Smooth muscle cell (in vitro differentiated cells): ENCODE measurements around the gene DHRSX. TPM values are rescaled to one million over a fixed set of nuclear protein-coding genes. Genes with fewer than 3 reads are reported as not detected.
A peak's percentile ranks its signal among the peaks of the same experiment; 100 is the strongest.

Source experiments
- DNase-seq: peaks from one replicate; lab custom pipeline; 2025; ENCODE audit not compliant: unreplicated experiment; lab: John Stamatoyannopoulos, UW
- H2AFZ ChIP-seq: fragments of 200-600 bp; sonication (generic); 2 replicates; pipeline ENCODE4 v1.6.0; 2016; ENCODE audit warnings: antibody characterized with exemption, low read depth, mild to moderate bottlenecking
- H3F3A ChIP-seq: fragments of 200-600 bp; sonication (generic); 2 replicates; pipeline ENCODE4 v1.6.0; 2017; ENCODE audit warnings: antibody characterized with exemption, low read depth
- H3K27ac ChIP-seq: fragments of 200-600 bp; sonication (generic); 2 replicates; pipeline ENCODE4 v1.5.1; 2016; ENCODE audit warnings: low read depth, mild to moderate bottlenecking
- H3K27me3 ChIP-seq: fragments of 200-600 bp; sonication (generic); 2 replicates; pipeline ENCODE4 v1.6.1; 2016; ENCODE audit warnings: low read depth, mild to moderate bottlenecking
- H3K36me3 ChIP-seq: fragments of 200-600 bp; sonication (generic); 2 replicates; pipeline ENCODE4 v1.5.1; 2016; ENCODE audit warnings: low read depth
- H3K4me1 ChIP-seq: fragments of 200-600 bp; sonication (generic); 2 replicates; pipeline ENCODE4 v1.5.1; 2016; ENCODE audit warnings: low read depth
- H3K4me2 ChIP-seq: fragments of 200-600 bp; sonication (generic); 2 replicates; pipeline ENCODE4 v1.6.0; 2016; ENCODE audit warnings: mild to moderate bottlenecking
- H3K4me3 ChIP-seq: fragments of 200-600 bp; sonication (generic); 2 replicates; pipeline ENCODE4 v1.5.1; 2016; ENCODE audit warnings: mild to moderate bottlenecking
- H3K79me2 ChIP-seq: fragments of 200-600 bp; sonication (generic); 2 replicates; pipeline ENCODE4 v1.6.0; 2016; ENCODE audit warnings: low read depth, mild to moderate bottlenecking
- H3K9ac ChIP-seq: fragments of 200-600 bp; sonication (generic); 2 replicates; pipeline ENCODE4 v1.6.0; 2016; ENCODE audit warnings: low read depth
- H3K9me3 ChIP-seq: fragments of 200-600 bp; sonication (generic); replicated peaks from 2 replicates; pipeline ENCODE4 v1.5.1; 2016; ENCODE audit warnings: low read depth
- H4K20me1 ChIP-seq: fragments of 200-600 bp; sonication (generic); 2 replicates; pipeline ENCODE4 v1.6.0; 2016; ENCODE audit warnings: low read depth
- WGBS: methylation state at CpG from one replicate; pipeline ENCODE4 v1.1.7; 2016; ENCODE audit warnings: low lambda C conversion rate; 5-methylcytosine and 5-hydroxymethylcytosine counted together
- polyA plus RNA-seq: library from polyadenylated mRNA; unstranded; fragments of >200 nt; fragmentation: Nextera tagmentation; extraction: Ambion mirVana; gene quantifications from 2 replicates; pipeline ENCODE4 v1.2.1, GENCODE V29; 2016
- total RNA-seq: library from RNA; depleted of rRNA; stranded (reverse); fragments of >200 nt; gene quantifications from 2 replicates; pipeline ENCODE4 v1.2.3, GENCODE V29; 2014
- TF ChIP-seq, protein P1 (sequence below): fragments of 200-600 bp; sonication (generic); IDR thresholded peaks from 2 replicates; pipeline ENCODE4 v1.5.1; 2017; ENCODE audit warnings: borderline replicate concordance, mild to moderate bottlenecking, antibody characterized with exemption; ENCODE audit not compliant: insufficient read depth, poor library complexity, severe bottlenecking

Gene DHRSX
- total and polyA plus RNA-seq, 2 experiments from 2014 or later = 32.5 to 49.9 TPM

- H3K4me2 ChIP-seq = no peak overlapping the region
- H3K36me3 ChIP-seq = no peaks in the 10 kb centered on the region
- 93% methylated on average over 22 of the region's 22 CpGs for WGBS
- no peaks in the 10 kb centered on the region for H3K4me1 ChIP-seq
- H3K9me3 ChIP-seq = no peaks in the 10 kb centered on the region
- H2AFZ ChIP-seq = no peak overlapping the region
- no peak overlapping the region for H3K27ac ChIP-seq
- H3F3A ChIP-seq = no peaks in the 10 kb centered on the region
- H3K27me3 ChIP-seq = no peaks in the 10 kb centered on the region
- TF ChIP-seq, protein P1, sequence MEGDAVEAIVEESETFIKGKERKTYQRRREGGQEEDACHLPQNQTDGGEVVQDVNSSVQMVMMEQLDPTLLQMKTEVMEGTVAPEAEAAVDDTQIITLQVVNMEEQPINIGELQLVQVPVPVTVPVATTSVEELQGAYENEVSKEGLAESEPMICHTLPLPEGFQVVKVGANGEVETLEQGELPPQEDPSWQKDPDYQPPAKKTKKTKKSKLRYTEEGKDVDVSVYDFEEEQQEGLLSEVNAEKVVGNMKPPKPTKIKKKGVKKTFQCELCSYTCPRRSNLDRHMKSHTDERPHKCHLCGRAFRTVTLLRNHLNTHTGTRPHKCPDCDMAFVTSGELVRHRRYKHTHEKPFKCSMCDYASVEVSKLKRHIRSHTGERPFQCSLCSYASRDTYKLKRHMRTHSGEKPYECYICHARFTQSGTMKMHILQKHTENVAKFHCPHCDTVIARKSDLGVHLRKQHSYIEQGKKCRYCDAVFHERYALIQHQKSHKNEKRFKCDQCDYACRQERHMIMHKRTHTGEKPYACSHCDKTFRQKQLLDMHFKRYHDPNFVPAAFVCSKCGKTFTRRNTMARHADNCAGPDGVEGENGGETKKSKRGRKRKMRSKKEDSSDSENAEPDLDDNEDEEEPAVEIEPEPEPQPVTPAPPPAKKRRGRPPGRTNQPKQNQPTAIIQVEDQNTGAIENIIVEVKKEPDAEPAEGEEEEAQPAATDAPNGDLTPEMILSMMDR = no peak
- H3K4me3 ChIP-seq = no peak overlapping the region
- H3K79me2 ChIP-seq = peaks cover 26% of the 10 kb centered on the region
- peaks cover 55% of the 10 kb centered on the region for H4K20me1 ChIP-seq
- H3K9ac ChIP-seq = no peak overlapping the region
- DNase-seq = no peak
These were observed 48.4 kb downstream of the DHRSX start for GRCh38 chrX:2452317-2452784.

GRCh38 chrX:2451501-2452316 is 49.1 kb downstream of the DHRSX start:
- Histone ChIP-seq H3K9ac (no peak overlapping the region), H3K4me2 (no peak overlapping the region), H3K27me3 (no peaks in the 10 kb centered on the region), H3F3A (no peaks in the 10 kb centered on the region), H3K27ac (peak overlapping the region; percentile 31), H3K4me3 (no peak overlapping the region), H2AFZ (no peak overlapping the region), H3K36me3 (no peaks in the 10 kb centered on the region), H4K20me1 (peaks cover 55% of the 10 kb centered on the region), H3K4me1 (no peaks in the 10 kb centered on the region), H3K79me2 (peaks cover 27% of the 10 kb centered on the region), H3K9me3 (no peaks in the 10 kb centered on the region)
- no peak for DNase-seq
- WGBS = 56% methylated on average over 25 of the region's 25 CpGs
- TF ChIP-seq, protein P1 = no peak

DNA sequence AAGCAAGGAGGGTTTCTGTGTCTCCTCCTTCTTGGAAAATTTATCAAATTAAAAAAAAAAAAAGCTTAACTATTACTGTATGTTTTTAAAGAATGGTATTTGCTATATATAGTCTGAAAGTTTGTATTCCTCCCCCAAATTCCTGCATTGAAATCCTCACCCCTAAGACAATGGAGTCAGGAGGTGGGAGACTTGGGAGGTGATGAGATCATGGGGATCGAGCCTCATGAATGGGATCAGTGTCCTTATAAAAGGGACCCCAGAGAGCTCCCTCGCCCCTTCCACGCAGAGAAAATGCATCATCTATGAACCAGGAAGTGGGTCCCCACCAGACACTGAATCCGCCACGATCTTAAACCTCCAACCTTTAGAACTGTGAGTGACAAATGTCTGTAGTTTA is 50.1 kb downstream of the DHRSX start:
- no peak for DNase-seq
- WGBS = 80% methylated on average over 5 of the region's 5 CpGs
- Histone ChIP-seq H2AFZ (no peak overlapping the region), H3K4me2 (no peak overlapping the region), H3K9me3 (no peaks in the 10 kb centered on the region), H3K4me3 (no peak overlapping the region), H3K27me3 (no peaks in the 10 kb centered on the region), H3K79me2 (peaks cover 29% of the 10 kb centered on the region), H3K4me1 (no peaks in the 10 kb centered on the region), H3F3A (no peaks in the 10 kb centered on the region), H4K20me1 (peaks cover 51% of the 10 kb centered on the region), H3K36me3 (no peaks in the 10 kb centered on the region), H3K27ac (no peak overlapping the region), H3K9ac (no peak overlapping the region)
- TF ChIP-seq, protein P1 = no peak
